K562 (cell line): Measurements from ENCODE around the gene ASIC1. TPM values are rescaled to one million over a fixed set of nuclear protein-coding genes. Genes with fewer than 3 reads are reported as not detected.
A peak's percentile ranks its signal among the peaks of the same experiment; 100 is the strongest.

Experiments
- ATAC-seq: fragments of 200-7000 bp; cut with Tn5 transposase; 3 replicates; pipeline ENCODE4 v1.9.1; 2020; ENCODE audit warnings: moderate library complexity
- BruUV-seq: library from RNA; stranded (reverse); fragments of 400-500 nt; replicated peaks from 2 replicates; lab custom pipeline; 2021; lab: Mats Ljungman, UMichigan
- CTCF ChIA-PET: fragments of 300-600 bp; formaldehyde crosslinking; extraction: SDS; loops from one replicate; lab custom pipeline; 2021; ENCODE audit warnings: low intra/inter-chr PET ratio; lab: Yijun Ruan, JAX
- POLR2A ChIA-PET: fragments of 300-600, 350-650 bp; sonication (Branson Sonifier 250); formaldehyde crosslinking; extraction: SDS; loops from one replicate; lab custom pipeline; 2021; ENCODE audit warnings: antibody characterized with exemption, inconsistent platforms; lab: Yijun Ruan, JAX
- DNase-seq, 4 experiments: peaks; one replicate each; pipeline versions ENCODE4 v3.0.0 to v3.0.0-alpha.2; 2011 to 2018; ENCODE audit warnings: low spot score in 3 of 4, mixed read lengths in 3 of 4; ENCODE audit errors: extremely low read depth in 1 of 4
- FAIRE-seq: peaks from 2 replicates; lab custom pipeline; 2011; peaks lifted over from hg19 to GRCh38; lab: Jason Lieb, UNC
- H2AFZ ChIP-seq: 2 replicates; pipeline ENCODE4 v1.6.0; 2011; ENCODE audit warnings: low read depth, low read length, control low read depth, inconsistent platforms
- H3K27ac ChIP-seq: fragments of 200-600 bp; 3 replicates; pipeline ENCODE4 v1.8.0; 2011; ENCODE audit warnings: low read depth, mild to moderate bottlenecking, control low read depth, inconsistent platforms, low read length, moderate library complexity, mixed read lengths; ENCODE audit errors: extremely low read depth
- H3K27me3 ChIP-seq, 2 experiments: fragments of 300-600 bp in 1 of 2; 2 replicates in 1 of 2; 3 replicates in 1 of 2; pipeline versions ENCODE4 v1.6.0 to v1.8.0; 2011; ENCODE audit warnings: inconsistent platforms in 2 of 2, low read length in 2 of 2, mild to moderate bottlenecking in 1 of 2, mixed read lengths in 1 of 2, moderate library complexity in 1 of 2; ENCODE audit not compliant: control insufficient read depth in 2 of 2, insufficient read depth in 2 of 2
- H3K36me3 ChIP-seq: fragments of 300-600 bp; 3 replicates; pipeline ENCODE4 v1.8.0; 2011; ENCODE audit warnings: mild to moderate bottlenecking, low read length, inconsistent platforms; ENCODE audit not compliant: control insufficient read depth, insufficient read depth
- H3K4me1 ChIP-seq, 2 experiments: fragments of 200-600 bp in 1 of 2; replicated peaks in 1 of 2; 2 replicates in 1 of 2; 3 replicates in 1 of 2; pipeline versions ENCODE4 v1.5.1 to v1.8.0; 2011; ENCODE audit warnings: inconsistent platforms in 2 of 2, low read length in 2 of 2, mild to moderate bottlenecking in 1 of 2, mixed read lengths in 1 of 2, moderate library complexity in 1 of 2; ENCODE audit not compliant: control insufficient read depth in 2 of 2, insufficient read depth in 2 of 2
- H3K4me2 ChIP-seq: 2 replicates; pipeline ENCODE4 v1.6.1; 2011; ENCODE audit warnings: low read length, control low read depth, inconsistent platforms, mixed read lengths; ENCODE audit not compliant: insufficient read depth
- H3K4me3 ChIP-seq: fragments of 200-600 bp; sonication (generic), shearing (Covaris generic); 2 replicates; pipeline ENCODE4 v1.5.1; 2016; ENCODE audit warnings: control low read depth, inconsistent platforms
- H3K79me2 ChIP-seq: fragments of 200-600 bp; 3 replicates; pipeline ENCODE4 v1.8.0; 2011; ENCODE audit warnings: low read length, inconsistent platforms; ENCODE audit not compliant: control insufficient read depth, insufficient read depth
- H3K9ac ChIP-seq, 2 experiments: 2 replicates each; pipeline versions ENCODE4 v1.6.0 to v1.6.1; 2011; ENCODE audit warnings: low read depth in 2 of 2, low read length in 2 of 2, control low read depth in 1 of 2, inconsistent platforms in 1 of 2, mild to moderate bottlenecking in 1 of 2, mixed read lengths in 1 of 2; ENCODE audit not compliant: insufficient read depth in 1 of 2
- H3K9me1 ChIP-seq: one replicate; pipeline ENCODE4 v1.6.0; 2011; ENCODE audit warnings: inconsistent platforms, mild to moderate bottlenecking, low read length, moderate library complexity; ENCODE audit not compliant: control insufficient read depth, insufficient read depth
- H3K9me3 ChIP-seq: replicated peaks from 2 replicates; pipeline ENCODE4 v1.5.1; 2011; ENCODE audit warnings: low read depth, low read length, inconsistent platforms; ENCODE audit not compliant: control insufficient read depth, insufficient read depth
- H4K20me1 ChIP-seq: replicated peaks from 2 replicates; pipeline ENCODE4 v1.6.1; 2011; ENCODE audit warnings: low read length, inconsistent platforms, mixed read lengths; ENCODE audit not compliant: control insufficient read depth, insufficient read depth
- NONO ChIP-seq, 2 experiments: fragments of 200-400 bp in 1 of 2; fragments of 450-650 bp in 1 of 2; formaldehyde crosslinking in 1 of 2; IDR thresholded peaks; 2 replicates each; pipeline ENCODE4 v1.6.1; 2017; ENCODE audit warnings: low read depth in 2 of 2, mild to moderate bottlenecking in 2 of 2, moderate library complexity in 2 of 2, low read length in 1 of 2
- WGBS: fragments of 100-300 bp; shearing (Covaris generic); methylation state at CpG from one replicate; pipeline ENCODE4 v1.1.6; 2016; ENCODE audit warnings: low coverage, mixed read lengths; ENCODE audit not compliant: insufficient coverage; ENCODE audit errors: missing lambda C conversion rate; 5-methylcytosine and 5-hydroxymethylcytosine counted together
- in situ Hi-C: fragments of 300-500 bp; cut with MboI; formaldehyde crosslinking; loops from 4 replicates; pipeline ENCODE4 v1.15.0; 2018; ENCODE audit warnings: inconsistent platforms, mixed read lengths
- intact Hi-C: fragments of 100-400 bp; cut with micrococcal nuclease; formaldehyde crosslinking; loops from 2 replicates; pipeline ENCODE4 v1.14.2; 2022
- polyA plus RNA-seq, 8 experiments: library from polyadenylated mRNA; depleted of rRNA in 4 of 8; stranded (reverse) in 5 of 8; unstranded in 3 of 8; fragments of >200 nt; fragmentation: Nextera tagmentation in 2 of 8; fragmentation: Illumina TruSeq in 1 of 8; extraction: Ambion mirVana in 2 of 8; extraction: Trizol in 1 of 8; gene quantifications; 2 replicates each; pipeline versions ENCODE4 v1.2.1 to v1.2.3, GENCODE V29; 2011 to 2014; ENCODE audit warnings: inconsistent platforms in 1 of 8, missing spikeins in 1 of 8
- total RNA-seq, 7 experiments: library from RNA; depleted of rRNA in 6 of 7; stranded (reverse); fragments of >200 nt in 6 of 7; fragmentation: Illumina TruSeq in 2 of 7; extraction: Trizol in 2 of 7; gene quantifications; 2 replicates each; pipeline versions ENCODE4 v1.2.1 to v1.2.3, GENCODE V29; 2011 to 2021; ENCODE audit warnings: low replicate concordance in 1 of 7

The ASIC1 gene
- total and polyA plus RNA-seq, 9 of the 15 experiments (the other 6 are each of a cell fraction or from before 2014, with no cell fraction given): 0.01 to 1.7 (median 0.45) TPM

DNA sequence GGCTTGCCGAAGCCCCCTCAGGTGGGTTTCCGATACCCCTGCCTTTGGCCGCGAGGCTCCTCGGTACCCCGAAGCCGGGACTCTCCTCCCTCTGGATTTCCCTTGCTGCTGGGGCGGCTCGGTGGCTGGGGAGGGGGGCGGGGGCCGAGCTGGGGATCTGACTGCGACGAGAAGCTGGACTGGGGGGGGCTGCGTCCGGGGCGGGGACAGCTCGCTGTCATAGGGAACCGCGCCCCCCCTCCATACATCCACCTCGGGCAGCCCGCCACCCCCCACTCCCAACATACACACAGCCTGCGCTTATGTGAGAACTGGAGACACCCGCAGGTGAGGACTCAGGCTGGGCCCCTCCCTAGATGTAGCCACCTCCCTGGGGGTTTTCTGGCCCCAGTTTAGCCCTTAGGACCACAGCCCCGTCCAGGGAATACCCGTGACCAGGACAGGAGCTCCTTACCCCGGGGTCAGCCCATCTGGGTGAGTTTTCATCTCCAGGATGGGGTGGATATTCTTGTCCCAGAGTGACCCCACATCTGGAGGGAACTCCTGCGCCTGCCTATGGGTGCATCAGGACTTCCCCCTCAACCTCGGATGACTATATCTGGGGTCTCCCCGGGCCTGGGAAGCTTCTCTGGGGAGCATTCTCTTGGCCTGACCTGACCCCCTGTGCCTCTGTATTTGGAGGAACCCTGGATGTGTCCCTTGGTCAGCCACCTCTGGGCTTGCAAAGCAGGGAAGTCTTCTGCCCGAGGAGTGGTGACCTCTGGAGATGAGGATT, 687 bp downstream of the ASIC1 start:
- intact Hi-C loops (loop anchor here (5.0 kb wide), 1 partner anchor 281 kb away; no protein-coding TSS in a partner anchor), in situ Hi-C loops (loop anchor here (5.0 kb wide), 1 partner anchor 281 kb away; no protein-coding TSS in a partner anchor)
- POLR2A ChIA-PET: interaction anchor here (1.0 to 1.4 kb wide), 2 partner anchors 10 to 17 kb away, joined by 3 to 5 read pairs; no protein-coding TSS in a partner anchor
- Histone ChIP-seq H3K27me3 (peaks cover 14 to 54% of the 10 kb centered on the region in 2 experiments; a peak in 4 of 5 replicates), H3K27ac (no peak overlapping the region), H3K9ac (no peak overlapping the region; a peak in 1 of 4 replicates), H3K36me3 (no peaks in the 10 kb centered on the region), H3K79me2 (no peaks in the 10 kb centered on the region), H3K9me3 (no peaks in the 10 kb centered on the region), H3K9me1 (no peaks in the 10 kb centered on the region), H3K4me3 (peak overlapping the region; percentile 47), H2AFZ (no peak overlapping the region), H3K4me2 (no peak overlapping the region; the same call in 1 of the 2 replicates), H3K4me1 (peaks cover 11 to 30% of the 10 kb centered on the region in 2 experiments; a peak in 4 of 5 replicates), H4K20me1 (peaks cover 28% of the 10 kb centered on the region)
- TF ChIP-seq NONO (IDR thresholded peaks at IDR 0.05; ENCODE audit: low read depth in 2 of 2, low read length in 1 of 2): no peak
- 14% methylated on average over 18 of the region's 30 CpGs for WGBS
- no TSS peak for BruUV-seq
- CTCF ChIA-PET: interaction anchor here (0.6 to 3.0 kb wide), 3 partner anchors 18 to 91 kb away, joined by 3 to 31 read pairs (median 3); no protein-coding TSS in a partner anchor
- FAIRE-seq: no peak
- ATAC-seq: no peak
- DNase-seq: peak in 2 of 4 experiments; percentile 54 to 61
